Measurements from ENCODE around the gene VPS4A.

The VPS4A gene

DNA sequence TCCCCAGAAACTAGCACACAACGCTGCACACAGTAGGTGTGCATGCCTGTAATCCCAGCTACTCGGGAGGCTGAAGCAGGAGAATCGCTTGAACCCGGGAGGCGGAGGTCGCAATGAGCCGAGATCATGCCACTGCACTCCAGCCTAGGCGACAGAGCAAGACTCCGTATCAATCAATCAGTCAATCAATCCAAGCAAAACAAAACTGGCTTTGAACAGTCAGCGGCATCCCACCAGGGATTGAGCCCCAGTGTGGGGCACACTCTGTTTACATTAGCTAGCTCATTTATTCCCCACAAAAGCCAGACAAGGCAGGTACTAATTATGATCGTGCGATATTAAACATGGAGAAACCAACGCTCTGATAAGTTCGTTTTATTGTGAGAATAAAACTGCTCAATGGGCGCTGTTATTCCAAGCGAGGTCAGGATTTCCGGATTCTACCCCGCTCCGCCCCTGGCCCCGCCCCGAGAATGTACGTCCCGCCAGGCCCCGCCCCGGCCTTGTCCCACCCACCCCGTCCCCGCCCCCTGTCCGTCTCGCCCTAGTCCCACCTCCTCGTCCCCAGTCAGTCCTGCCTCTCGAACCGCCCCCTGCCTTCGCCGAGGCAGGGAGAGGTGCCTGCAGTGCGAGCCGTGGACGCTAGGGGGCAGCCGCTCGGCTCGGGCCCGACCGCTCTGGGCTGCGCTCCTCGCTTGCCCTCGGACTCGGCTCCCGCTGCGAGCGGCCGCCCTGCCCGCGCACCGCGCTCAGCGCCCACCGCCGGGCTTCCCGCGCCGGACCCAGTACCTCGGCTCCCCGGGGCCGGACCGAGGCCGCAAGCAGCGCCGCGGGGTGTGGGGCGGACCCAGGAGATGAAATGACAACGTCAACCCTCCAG is at the start of gene VPS4A:
TSS of gene VPS4A (plus strand) at position 698 of the 880 bp plus-strand sequence. CDS start at position 860, 162 bp downstream.
- peak within 1 kb of the TSS; percentile 79 for H3K4me3 ChIP-seq (ENCODE audit: low read length)
- DNase-seq (ENCODE audit: low read depth): peak; percentile 81
- peak; percentile 78 for TF ChIP-seq CTCF (conservative IDR thresholded peaks at IDR 0.05; ENCODE audit: low read depth, low read length)

- no peak for TF ChIP-seq CTCF (conservative IDR thresholded peaks at IDR 0.05; ENCODE audit: low read depth, low read length)
- DNase-seq (ENCODE audit: low read depth): no peak
- H3K4me3 ChIP-seq (ENCODE audit: low read length): no peak overlapping the region
These were observed 44.7 kb upstream of the VPS4A start for GRCh38 chr16:69266334-69267063.

GRCh38 chr16:69267633-69268032 is 43.5 kb upstream of the VPS4A start:
- no peak overlapping the region for H3K4me3 ChIP-seq (ENCODE audit: low read length)
- no peak for DNase-seq (ENCODE audit: low read depth)
- TF ChIP-seq CTCF (conservative IDR thresholded peaks at IDR 0.05; ENCODE audit: low read depth, low read length): no peak

DNA sequence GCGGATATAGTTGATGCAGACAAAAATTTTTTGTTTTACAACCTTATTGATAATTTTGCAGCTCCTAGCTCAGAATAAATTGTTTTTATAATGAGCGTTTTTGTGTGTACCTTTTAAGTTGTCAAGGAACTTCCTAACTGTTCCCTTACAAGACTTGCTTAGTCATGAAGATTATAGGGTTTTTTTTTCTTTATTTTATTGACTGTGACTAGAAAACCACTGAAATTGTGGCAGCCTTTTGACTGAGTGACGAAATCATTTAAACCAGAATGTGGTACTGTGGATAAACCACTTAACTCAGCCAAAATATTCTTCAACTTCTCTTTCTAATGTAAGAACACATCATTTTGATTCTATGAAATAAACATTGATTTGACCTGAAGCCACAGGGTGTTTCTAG is 40.8 kb upstream of the VPS4A start:
- H3K4me3 ChIP-seq (ENCODE audit: low read length): no peak overlapping the region
- no peak for DNase-seq (ENCODE audit: low read depth)
- no peak for TF ChIP-seq CTCF (conservative IDR thresholded peaks at IDR 0.05; ENCODE audit: low read depth, low read length)

DNA sequence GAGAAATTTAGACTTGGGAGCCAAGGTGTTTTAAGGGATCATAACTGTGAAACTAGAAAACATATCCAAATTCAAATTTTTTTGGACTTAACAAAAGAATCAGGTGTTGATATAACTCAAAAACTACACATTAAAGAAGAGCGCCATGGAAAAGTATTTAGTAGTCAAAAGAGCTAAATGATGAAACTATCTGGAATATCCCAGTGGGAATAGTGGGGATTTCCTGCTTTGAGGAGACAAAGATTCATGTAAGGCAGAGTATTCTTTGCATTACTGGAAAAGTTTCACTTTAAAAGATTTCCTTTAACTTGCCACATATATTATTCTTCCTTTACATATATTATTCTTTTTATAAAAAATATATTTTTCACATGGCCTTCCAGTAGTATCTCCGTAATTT is 40.3 kb upstream of the VPS4A start:
- TF ChIP-seq CTCF (conservative IDR thresholded peaks at IDR 0.05; ENCODE audit: low read depth, low read length): no peak
- H3K4me3 ChIP-seq (ENCODE audit: low read length): no peak overlapping the region
- DNase-seq (ENCODE audit: low read depth): no peak

GRCh38 chr16:69273009-69273408 is 38.1 kb upstream of the VPS4A start:
- no peak overlapping the region for H3K4me3 ChIP-seq (ENCODE audit: low read length)
- no peak for DNase-seq (ENCODE audit: low read depth)
- TF ChIP-seq CTCF (conservative IDR thresholded peaks at IDR 0.05; ENCODE audit: low read depth, low read length): no peak

All from retinal pigment epithelial cell (primary cell).